IPS-11a (cell line): ENCODE data around the gene CTNNBL1.

Experiments
- H3K4me3 ChIP-seq: one replicate; pipeline ENCODE4 v1.5.1; 2013; ENCODE audit warnings: low read depth, low read length, control low read depth

CTNNBL1 gene

DNA sequence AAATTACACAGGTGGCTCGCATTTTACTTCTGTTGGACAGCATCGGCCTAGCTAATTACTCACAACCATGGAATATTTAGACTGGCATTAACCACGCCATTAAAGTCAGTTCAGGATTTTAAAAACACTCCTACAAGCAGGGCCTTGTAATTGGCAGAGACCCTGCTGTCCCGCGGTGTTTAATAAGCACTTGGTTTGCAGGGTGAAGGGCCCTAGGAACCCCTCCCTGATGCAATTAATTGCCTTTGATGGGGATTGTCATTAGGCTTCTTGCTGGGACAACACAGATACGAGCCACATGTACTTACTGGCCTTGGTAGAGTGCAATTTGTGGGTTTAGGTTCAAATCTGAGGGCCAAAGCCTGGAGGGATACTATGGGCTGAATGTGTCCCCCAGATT lies 201.3 kb downstream of the CTNNBL1 start:
- H3K4me3 ChIP-seq = no peak overlapping the region

DNA sequence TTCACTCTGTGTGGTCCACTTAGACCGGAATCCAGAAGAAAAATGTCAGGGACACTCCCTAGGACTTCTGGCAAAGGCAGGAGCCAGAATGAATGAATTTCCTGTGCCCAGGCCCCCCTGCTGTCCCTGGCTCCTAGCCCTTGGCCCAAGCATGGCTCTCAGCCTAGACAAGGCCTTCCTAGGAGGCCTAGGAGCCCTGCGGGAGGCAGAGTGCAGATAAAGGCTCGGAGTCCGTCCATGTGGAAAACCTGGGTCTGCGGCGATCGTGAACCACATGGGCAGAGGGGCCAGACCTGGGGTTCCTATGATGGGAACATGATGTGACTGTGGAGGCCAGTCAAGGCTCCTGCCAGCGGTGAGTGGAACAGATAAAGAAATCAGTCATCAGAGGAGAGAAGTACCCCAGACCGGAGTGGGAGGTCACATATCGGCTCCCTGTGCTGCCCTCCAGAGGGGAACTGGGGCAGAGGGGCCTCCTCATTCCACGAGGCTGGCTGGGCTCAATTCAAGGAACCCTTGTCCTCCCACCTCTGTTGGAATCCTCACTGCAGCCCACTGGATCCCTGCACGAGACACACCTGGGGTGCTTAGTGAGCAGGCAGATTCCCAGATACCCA lies 203.2 kb downstream of the CTNNBL1 start:
- no peak overlapping the region for H3K4me3 ChIP-seq

DNA sequence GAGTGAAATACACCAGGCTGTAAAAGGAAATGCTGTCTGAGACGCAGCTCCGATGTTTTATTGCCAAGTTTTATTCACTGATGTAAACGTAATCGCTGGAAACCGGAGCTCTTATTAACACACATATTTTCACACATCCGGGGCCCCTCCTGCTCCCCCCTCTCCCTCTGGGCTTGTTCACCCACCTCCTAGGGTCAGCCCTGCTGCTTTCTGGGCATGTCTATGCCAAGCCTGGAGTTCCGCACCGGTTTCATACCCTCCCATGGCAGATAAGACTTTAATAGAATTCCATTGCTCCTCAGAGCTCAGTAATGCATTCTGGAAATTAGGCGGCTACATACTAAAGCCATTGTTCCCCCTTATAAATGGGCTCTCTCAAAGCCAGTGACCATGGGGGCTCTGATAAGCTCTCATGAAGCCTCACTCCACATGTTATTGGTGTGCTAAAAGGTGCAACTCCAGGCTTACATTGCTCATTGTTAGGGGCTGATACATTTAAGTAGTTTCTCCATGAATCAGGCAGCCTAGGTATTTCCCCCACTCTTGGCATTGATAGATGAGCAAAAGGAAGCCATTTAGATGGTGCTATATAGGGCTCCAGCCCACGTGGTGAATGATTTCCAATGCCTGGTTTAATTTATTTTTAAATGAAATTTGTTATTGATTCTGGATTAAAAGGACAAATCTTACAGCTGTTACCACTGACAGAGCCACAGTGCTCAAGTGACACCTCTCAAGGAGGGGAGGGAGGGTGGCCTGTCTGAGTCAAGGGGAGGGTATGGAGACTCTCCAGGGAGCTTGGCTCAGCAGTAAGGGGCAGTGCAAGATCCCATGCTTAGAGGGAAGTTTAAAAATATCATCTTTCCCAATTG lies 204.6 kb downstream of the CTNNBL1 start:
- no peak overlapping the region for H3K4me3 ChIP-seq

GRCh38 chr20:37899105-37900045 lies 205.5 kb downstream of the CTNNBL1 start:
- H3K4me3 ChIP-seq = no peak overlapping the region

GRCh38 chr20:37901240-37901639 lies 207.4 kb downstream of the CTNNBL1 start:
- H3K4me3 ChIP-seq = no peak overlapping the region

DNA sequence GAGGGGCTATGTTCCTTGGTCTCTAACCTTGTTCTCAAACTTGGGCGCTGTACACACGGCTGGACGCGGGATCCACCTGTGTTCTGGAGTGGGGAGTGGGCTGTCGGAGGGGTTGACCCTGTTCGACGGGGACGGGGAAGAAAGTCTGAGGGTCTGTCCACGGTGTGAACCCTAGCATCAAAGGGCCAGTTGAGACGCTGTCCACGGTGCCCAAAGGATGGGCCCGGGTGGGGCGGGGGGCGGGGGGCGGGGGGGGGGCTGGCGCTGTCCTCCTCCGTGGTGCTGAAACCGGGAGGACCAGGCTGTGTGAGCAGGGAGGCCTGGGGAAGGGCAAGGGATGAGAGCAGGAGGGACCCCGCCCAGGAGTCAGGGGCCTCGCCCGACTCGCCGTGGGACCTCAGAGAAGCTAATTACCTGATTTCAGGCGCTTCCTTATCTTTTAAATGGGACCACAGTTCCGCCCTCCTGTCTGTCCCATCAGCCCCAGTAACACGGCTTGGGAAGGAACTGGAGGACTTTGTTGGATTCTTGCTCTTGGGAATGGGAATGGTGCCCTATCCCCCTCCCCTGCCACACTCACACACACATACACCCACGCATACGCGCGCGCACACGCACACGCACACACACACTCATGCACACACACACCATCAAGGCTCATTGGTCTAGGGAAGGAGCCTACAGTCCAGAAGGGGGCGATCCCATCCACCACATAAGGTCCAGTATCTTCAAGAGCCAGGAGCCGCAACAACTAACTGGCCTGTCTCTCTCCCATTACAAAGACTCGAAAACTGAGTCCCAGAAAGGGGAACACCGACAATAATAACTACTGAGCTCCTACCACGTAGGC lies 208.0 kb downstream of the CTNNBL1 start:
- no peak overlapping the region for H3K4me3 ChIP-seq

DNA sequence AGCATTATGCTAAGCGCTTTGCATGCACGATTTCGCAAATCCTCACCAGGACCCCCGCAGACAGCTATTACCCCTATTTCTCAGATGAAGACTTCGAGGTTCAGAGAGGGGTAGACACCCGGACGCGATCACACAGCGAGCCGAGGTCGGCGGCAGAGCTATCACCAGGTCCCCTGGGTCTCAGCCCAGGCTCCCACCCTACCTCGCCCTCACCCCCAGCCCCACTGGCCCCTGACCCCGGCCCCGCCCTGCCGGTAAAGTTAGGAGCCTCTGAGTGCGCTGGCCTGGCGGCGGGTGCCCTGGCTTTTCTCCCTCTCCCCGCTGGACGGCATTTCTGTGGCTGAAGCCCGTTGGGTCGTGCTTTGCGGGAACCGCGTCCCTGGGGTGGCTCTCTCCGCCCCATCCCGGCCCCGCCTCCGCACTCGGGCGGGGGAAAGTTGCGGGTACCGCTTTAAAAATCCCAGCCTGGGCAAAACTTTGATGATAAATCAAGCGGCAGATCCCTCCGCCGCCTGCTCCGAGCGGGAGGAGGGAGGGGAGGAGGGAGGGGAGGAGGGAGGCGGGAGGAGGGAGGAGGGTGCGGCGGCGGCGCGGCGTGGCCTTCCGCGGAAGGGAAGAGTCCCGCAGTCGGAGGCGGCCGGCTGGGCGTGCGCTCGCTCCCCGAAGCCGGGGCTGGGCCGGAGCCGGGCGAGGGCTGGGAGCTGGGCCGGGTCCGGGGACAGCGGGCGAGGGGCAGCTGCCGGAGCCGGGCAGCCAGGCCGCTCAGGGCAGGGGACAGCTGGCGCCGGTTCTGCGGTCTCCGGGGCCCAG lies 208.9 kb downstream of the CTNNBL1 start, which contains the start of gene VSTM2L:
VSTM2L (plus strand) TSS at position 624 of the 810 bp plus-strand sequence. CDS start 224 bp downstream, outside the sequence.
- peak within 1 kb of the TSS; percentile 37 for H3K4me3 ChIP-seq

GRCh38 chr20:37903317-37904007 lies 209.6 kb downstream of the CTNNBL1 start:
- peak overlapping the region; percentile 37 for H3K4me3 ChIP-seq

GRCh38 chr20:37904008-37904642 lies 210.3 kb downstream of the CTNNBL1 start:
- no peak overlapping the region for H3K4me3 ChIP-seq

GRCh38 chr20:37904845-37905373 lies 211.1 kb downstream of the CTNNBL1 start:
- H3K4me3 ChIP-seq = no peak overlapping the region

DNA sequence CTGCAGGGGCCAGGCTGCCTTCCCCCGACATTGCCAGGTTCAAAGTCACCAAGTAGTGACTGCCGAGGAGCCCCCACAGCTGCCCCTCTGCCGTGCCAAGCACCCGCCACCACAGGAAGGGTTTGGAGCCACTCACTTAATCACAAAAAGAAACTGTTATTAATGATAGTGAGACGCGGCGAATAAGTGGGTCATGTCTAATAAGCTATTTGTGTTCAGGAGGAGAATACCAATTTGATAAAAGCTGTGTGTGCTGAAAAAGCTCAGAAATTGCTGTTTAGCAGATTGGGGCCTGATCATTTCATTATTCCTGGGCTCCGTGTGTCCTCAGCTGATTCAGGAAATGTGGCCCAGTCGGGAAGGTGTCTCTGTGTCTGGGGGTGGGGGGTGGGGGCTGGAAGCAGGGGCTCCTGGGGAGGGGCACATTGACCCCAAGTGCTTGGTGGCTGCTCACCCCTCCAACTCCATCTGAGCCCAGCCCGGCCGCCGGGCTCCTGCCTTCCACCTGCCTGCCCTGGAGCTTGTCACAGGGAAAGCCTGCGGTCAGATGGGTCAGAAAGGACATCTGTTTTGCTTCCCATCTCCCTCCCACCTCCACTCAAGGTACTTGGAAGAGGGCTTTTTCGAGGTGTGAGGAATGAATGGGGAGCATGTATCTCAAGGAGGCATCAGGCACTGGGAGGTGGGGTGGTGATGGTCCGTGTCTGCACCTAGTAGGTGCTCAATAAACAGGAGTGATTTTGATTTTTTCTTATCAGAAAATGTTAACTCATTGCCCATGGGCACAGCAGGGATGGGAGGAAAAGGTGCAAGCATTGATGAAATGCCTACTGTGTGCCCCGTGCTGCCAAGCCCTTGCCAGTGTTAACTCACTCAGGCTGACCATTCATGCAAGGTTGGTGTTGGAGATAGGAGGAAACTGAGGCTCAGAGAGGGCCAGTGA lies 212.1 kb downstream of the CTNNBL1 start:
- H3K4me3 ChIP-seq = no peak overlapping the region

DNA sequence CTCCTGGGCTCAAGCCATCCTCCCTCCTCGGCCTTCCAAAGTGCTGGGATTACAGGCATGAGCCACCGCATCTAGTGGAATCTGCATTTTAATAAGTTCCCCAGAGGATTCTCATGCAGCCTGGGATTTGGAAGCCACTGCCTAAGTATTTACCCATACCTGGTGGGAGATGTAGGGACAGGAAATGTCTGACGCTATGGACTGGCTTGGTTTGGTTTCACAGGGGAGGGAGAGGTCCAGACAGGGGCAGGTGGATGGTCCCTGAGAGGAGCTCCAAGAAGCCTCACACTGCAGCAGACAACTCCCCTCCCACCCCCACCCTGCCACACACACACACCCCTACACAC lies 213.5 kb downstream of the CTNNBL1 start:
- H3K4me3 ChIP-seq = no peak overlapping the region

DNA sequence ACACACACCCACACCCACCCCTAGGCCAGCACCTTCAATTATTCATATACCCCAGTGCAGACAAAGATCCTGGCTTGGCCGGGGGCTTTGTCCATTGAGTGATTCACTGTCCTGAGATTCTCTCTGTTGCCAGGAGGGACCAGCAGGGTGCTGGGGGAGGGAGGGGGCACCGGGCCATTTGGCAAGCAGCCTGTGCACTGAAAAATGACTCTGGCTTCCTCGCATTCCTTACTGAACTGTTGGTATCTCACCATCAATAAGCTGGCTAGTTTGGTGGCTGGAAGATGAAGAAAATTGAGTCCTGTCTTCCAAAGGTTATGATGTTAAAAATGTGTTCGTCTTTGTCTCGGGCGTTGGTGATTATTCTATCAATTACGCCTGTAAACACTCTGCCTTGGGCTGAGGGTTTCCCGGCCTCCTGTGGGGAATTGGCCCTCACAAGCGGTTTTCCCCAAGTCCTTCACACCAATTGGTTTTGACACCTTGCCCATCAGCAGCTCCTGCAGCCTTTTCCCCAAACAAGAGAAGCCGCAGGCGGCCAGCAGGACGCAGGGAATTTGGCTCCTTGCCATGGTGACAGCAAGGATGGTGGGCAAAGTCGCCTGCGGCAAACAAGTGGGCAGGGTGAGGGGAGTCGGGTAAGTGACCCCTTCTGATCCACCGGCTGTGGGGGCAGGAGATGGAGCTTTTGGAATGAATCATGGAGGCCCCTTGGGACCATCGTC lies 214.0 kb downstream of the CTNNBL1 start:
- no peak overlapping the region for H3K4me3 ChIP-seq

- no peak overlapping the region for H3K4me3 ChIP-seq
Measured at GRCh38 chr20:37911261-37911660, 217.4 kb downstream of the CTNNBL1 start.

DNA sequence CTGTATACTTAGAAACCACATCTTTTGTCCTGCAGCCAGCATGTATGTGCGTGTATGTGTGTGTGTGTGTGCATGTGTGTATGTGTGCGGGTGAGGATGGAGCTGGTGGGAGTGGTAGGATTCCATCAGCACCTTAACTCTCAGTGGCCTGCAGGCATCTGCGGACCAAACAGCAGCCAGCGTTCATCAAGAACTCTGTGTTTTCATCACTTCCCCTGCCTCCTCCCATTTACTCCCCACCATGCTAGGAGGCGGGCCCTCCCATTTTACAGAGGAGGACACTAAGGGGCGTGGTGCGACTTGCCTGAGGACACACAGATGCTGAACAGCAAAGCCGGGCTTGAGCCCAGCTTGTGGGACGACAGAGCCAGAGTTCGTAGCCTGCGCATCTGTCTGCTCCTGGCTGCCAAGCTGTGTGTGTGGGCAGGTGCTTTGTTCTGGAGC lies 218.0 kb downstream of the CTNNBL1 start:
- H3K4me3 ChIP-seq = no peak overlapping the region

DNA sequence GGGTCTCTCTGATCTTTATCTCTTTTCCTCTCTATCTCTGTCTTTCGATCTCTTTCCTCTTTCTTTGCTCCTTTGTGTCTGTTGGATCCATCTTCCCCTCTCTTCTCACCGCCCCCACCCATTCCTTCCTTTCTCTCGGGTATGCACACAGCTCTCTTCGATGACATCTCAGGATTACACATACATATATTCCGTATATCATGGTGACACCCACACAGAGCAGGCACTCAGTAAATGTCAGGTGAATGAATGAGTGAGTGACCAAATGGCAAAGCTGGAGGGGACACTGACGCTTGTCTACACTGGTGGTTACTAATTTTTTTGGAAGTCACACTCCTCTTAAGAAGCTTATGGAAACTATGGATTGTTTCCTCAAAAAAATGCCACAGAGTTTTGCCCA lies 219.0 kb downstream of the CTNNBL1 start:
- no peak overlapping the region for H3K4me3 ChIP-seq
